GM18508 (cell line): ENCODE results near the gene WDR18.

Experiments
- ATAC-seq: cut with Tn5 transposase; IDR thresholded peaks from one replicate; pipeline ENCODE4 v1.9.1; 2021; ENCODE audit warnings: moderate number of reproducible peaks; ENCODE audit not compliant: insufficient read depth, unreplicated experiment

WDR18 gene

DNA sequence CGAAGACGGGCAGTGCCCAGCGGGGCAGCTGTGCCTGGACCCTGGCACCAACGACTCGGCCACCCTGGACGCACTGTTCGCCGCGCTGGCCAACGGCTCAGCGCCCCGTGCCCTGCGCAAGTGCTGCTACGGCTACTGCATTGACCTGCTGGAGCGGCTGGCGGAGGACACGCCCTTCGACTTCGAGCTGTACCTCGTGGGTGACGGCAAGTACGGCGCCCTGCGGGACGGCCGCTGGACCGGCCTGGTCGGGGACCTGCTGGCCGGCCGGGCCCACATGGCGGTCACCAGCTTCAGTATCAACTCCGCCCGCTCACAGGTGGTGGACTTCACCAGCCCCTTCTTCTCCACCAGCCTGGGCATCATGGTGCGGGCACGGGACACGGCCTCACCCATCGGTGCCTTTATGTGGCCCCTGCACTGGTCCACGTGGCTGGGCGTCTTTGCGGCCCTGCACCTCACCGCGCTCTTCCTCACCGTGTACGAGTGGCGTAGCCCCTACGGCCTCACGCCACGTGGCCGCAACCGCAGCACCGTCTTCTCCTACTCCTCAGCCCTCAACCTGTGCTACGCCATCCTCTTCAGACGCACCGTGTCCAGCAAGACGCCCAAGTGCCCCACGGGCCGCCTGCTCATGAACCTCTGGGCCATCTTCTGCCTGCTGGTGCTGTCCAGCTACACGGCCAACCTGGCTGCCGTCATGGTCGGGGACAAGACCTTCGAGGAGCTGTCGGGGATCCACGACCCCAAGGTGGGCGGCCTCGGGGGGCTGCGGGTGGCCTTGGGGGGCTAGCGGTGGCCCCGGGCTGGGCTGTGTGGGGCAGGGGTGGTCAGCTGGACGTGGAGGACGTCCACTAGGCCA is 20.9 kb downstream of the WDR18 start:
- ATAC-seq = no peak

DNA sequence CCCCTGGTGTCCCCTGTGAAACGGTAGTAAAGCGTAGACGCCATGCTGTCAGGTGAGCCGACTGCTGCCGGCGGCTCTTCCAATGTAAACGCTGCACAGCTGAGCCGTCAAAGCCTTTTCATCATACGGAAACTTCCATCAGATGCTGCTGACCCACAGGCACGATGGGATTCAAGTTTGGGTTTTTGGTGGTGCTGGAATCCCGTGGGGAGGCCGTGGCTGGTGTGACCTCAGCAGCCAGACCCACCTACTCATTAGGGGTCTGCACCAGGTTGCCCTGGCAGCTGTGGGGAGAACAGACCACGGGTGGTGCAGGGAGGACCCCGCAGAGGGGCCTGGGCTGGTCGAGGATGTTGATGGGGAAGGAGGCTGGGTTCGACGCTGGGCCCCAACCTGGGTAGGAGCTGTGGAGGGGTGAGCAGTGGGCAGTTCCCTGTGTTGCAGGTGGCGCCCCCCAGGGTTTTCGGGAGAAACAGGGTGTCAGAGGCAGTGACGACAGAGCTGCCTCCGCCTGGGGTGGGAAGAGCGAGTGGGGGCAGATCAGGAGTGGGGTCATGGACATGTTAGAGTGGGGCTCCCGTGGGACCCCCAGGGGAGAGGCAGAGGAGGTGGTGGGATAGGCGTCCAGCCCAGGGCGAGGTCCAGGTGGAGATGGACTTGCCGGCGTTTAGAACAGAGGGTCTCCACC is 22.7 kb downstream of the WDR18 start:
- ATAC-seq = no peak

DNA sequence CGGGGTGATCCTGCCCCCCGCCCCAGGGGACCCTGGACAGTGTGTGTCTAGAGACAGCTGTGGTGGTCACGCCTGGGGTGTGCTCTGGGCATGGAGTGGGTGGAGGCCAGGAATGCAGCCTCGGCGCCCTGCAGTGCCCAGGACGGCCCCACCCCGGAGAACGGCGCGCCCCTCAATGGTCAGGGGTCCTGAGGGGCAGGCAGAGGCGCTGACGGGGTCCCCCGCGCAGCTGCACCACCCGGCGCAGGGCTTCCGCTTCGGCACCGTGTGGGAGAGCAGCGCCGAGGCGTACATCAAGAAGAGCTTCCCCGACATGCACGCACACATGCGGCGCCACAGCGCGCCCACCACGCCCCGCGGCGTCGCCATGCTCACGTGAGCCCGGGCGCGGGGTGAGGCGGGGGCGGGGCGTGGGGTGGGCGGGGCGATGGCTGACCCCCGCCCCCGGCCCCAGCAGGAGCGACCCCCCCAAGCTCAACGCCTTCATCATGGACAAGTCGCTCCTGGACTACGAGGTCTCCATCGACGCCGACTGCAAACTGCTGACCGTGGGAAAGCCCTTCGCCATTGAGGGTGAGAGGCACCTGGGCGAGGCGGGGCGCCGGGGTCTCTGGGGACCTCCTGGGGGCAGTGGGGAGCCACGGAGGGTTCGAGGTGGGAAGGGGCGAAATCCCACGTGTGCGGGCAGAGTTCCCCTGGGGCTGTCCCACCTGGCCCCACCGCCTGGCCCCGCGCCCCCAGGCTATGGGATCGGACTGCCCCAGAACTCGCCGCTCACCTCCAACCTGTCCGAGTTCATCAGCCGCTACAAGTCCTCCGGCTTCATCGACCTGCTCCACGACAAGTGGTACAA is 23.5 kb downstream of the WDR18 start:
- ATAC-seq = no peak

DNA sequence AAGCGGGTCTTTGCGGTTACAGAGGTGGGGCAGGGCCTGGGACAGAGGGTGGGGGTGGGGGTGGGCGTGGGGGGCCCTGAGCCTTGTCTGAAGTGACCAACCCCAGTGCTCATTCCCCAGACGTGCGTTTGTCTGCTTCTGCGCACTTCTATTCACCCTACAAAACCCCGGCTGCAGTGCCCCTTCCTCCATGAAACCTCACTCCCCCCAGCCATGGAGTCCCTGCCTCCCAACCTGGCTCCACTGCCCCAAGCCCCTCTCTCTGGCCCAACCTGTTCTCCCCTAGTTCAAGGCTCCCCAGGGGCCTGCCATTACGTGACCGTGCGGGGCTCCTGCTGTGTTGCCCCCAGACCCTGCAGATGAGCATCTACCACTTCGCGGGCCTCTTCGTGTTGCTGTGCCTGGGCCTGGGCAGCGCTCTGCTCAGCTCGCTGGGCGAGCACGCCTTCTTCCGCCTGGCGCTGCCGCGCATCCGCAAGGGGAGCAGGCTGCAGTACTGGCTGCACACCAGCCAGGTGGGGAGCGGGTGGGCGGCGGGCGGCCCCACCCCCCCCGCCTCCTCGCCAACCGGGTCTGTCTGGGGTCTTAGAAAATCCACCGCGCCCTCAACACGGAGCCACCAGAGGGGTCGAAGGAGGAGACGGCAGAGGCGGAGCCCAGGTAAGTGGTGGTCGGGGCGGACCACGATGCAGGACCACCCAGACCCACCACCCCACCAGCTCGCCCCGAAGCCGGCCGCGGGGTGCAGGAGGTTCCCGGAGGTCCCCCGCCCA is 24.3 kb downstream of the WDR18 start:
- ATAC-seq = no peak

DNA sequence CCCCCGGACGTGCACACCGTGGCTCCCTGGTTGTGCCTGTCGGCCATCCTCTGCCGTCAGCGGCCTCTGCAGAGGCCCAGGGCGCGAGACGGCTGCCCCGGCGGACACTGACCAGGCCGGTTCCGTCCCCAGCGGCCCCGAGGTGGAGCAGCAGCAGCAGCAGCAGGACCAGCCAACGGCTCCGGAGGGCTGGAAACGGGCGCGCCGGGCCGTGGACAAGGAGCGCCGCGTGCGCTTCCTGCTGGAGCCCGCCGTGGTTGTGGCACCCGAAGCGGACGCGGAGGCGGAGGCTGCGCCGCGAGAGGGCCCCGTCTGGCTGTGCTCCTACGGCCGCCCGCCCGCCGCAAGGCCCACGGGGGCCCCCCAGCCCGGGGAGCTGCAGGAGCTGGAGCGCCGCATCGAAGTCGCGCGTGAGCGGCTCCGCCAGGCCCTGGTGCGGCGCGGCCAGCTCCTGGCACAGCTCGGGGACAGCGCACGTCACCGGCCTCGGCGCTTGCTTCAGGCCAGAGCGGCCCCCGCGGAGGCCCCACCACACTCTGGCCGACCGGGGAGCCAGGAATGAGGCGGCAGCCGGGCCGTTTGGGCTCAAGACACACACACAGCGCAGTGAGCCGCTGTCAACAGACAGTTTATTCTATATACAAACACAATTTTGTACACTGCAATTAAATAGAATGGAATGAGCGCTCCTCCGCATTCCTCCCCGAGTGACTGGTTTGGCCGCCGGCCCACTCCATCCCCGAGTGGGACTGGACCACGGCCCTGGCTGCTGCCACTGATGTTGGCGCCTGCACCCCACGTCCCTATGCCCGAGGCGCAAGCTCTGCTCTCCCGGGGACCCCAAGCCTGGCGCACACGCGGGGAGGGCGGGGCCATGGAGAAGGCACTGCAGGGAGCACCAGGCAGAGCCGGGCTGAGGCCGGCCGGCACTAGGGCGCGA is 25.2 kb downstream of the WDR18 start:
- ATAC-seq = no peak

DNA sequence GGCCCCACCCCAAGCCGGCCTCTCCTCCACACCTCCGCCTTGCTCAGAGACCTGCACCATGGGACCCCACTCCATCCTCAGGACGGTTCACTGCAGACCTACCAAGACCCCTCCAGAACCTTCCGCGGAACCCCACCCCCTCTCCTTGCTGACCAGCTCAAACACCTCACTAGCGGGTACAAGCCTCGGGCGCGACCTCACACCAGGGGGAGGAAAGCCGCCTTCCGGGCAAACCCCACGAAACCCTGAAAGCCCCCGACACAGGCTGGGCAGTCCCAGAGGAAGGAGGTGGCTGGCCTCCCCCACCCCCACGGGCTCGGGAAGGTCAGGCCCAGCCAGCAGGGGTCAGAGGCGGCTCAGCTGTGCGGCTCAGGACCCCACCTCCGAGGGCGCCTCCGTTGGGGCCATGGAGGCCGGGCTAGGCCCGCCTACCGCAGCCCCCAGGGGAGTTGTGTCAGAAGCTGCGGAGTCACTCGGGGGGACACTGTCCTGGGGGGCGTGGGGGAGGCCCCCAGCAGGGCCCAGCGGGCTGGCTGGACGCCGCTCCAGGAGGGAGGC is 25.9 kb downstream of the WDR18 start:
- no peak for ATAC-seq

DNA sequence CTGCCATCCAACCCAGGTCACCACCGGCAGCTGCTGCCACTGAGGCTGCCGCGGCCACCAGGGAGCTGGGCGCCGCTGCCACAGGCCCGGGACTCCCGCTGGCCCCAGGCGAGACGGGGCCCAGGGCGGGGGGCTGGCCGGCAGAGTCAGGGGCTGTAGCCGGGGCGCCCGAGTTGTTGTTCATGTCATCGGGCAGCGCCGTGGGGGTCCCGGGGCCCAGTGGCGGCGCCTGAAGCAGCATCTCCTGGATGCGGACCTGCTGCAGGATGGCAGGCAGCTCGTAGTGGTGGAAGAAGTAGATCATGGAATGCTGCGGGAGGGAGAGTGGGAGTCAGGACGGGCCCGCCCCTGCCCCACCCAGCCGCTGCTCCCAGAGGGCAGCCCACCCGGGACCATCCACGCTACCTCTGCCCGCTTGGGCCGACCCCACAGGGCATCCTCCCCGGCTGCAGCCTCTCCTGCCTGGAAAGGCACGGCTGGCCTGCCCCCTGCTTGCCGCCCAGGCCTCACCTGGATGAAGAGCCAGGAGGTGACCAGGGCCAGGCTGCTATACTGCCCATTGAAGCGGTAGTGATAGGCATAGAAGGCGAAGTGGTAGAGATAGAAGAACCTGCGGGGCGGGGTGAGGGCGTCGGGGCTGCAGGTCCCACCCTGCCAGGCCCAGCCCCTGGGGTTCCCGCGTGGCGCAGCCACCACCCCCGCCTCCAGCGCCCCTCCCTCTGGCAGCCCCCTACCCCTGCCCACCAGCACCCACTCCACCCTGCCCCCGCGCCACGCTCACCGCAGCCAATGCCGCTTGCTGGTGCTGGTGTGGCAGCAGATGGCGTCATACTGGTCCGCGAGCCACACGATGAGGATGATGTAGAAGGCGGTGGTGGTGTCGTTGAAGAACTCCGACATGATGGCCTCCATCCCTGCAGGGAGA is 26.7 kb downstream of the WDR18 start:
- no peak for ATAC-seq

DNA sequence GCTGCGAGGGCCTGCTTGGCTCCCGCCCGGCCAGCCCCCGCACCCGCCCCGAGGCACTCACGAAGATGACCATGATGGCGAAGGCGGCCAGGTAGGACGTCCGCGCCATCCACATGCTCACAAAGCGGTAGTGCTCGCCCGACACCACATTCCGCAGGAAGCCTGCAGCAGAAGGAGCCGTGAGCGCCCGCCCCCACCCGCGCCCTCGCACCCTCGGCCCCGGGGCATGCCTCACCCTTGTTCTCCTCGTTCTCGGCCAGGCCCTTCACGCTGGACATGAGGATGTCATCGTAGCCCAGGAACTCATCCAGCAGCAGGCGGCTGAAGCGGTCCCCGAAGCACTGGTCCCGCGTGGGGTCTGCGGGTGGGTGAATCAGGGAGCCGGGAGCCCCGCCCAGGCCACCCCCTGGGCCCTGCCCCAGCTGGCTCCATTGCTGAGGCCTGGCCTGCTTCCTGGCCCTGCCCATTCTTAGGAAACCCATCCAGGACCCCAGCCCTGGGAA is 27.7 kb downstream of the WDR18 start:
- ATAC-seq = no peak

DNA sequence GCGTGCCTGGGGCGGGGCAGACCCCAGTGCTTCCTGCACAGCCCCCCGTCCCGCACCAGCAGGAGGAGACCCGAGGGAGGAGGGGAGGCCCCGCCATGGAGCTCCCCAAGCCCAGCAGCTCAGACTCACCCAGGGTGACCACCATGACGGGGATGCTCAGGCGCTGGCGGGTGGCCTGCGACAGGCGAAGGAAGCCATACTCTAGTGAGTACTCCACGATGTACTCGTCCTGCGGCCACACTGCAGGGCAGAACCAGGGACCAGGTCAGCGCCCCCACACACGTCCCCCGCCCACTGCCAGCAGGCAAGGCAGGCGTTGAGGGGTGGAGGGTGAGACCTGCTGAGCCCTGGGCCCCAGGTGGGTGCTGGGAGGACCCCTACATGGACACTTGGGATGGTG is 28.2 kb downstream of the WDR18 start:
- ATAC-seq = no peak

DNA sequence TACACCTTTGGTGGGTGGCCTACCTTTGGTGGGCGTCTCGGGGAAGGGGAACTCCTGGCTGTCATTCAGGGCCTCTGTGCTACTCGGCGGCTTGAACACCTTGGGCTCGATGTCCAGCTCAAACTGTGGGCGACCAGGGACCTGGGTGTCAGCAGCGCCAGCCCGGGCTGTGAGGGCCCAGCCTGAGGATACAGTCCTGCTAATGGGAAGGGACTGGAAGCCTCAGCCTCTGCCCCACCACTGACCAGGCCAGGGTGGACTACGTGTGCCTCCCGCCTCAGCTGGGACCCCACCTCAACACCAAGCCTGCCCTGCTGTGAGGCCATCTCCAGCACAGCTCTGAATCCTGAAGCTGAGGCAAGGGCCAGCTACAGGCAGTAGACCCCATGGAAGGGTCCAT is 29.1 kb downstream of the WDR18 start:
- ATAC-seq = no peak

DNA sequence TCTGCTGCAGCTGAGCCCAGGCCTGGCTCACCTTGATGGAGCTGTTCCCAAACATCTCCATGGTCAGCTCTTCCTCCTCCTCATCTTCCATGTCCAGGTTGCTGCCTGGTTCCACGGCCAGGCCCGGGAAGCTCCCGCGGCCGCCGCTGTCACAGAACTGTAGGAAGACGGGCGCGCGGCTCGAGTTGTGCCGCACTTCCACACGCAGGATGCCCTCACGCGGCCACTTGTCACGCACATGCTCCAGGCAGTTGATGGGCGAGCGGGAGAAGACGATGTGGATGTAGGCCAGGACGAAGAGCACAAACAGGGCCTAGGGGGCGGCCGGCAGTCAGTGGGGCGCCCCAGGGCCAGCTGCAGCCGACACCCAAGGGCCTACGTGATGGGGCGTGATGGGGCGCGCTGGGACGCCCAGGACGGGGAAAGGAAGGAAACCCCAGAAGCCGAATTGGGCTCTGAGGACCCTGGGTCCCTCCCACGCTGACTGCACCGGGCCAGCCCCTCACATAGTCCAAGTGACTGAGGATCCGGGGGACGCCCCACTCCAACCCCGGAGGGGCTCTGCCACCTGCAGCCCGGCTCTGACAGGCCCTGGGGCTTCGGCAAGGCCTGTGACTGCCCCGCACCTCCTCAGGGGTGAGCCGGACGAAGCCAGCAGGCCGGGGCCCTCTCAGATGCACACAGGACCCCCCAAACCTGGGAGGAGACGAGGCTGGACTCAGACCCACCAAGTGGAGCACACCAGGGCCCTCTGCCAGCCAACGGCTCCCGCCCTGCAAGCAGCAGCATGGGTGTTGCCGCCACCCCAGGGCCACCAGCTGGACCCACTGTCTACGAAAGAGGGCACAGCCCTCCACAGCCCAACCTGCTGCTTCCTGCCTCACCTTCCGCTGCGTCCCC is 30.3 kb downstream of the WDR18 start:
- ATAC-seq = no peak

DNA sequence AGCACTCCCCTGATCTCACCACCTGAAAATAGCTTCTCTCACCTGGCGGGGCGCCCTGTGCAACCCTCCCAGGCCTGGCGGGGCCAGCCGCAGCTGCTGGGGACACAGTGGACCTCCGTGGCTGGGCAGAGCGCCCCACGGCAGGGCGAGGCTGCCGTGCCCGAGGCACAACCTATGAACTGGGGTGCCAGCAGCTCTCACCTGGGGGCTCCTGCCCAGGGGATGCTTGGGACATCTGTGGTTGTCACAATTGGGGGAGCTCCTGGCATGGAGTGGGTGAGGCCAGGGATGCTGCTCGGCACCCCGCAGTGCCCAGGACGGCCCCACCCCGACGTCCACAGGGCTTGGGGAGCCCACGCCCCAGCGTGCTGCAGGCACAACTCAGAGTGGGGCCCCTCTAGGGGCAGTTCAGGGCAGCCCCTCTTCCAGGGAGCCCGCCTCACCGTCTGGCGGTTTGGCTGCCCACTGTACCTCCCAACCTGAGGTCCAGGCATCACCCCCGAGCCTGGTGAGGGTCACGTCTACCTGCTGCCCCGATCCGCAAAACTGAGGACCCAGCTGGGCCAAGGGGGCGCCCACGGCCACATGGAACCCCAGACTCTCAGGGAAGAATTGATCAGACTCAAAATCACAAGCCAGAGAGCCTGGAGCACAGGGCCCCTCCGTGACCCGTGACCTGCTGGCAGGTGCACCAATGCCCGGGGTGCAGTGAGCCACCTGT is 31.1 kb downstream of the WDR18 start:
- ATAC-seq = no peak

DNA sequence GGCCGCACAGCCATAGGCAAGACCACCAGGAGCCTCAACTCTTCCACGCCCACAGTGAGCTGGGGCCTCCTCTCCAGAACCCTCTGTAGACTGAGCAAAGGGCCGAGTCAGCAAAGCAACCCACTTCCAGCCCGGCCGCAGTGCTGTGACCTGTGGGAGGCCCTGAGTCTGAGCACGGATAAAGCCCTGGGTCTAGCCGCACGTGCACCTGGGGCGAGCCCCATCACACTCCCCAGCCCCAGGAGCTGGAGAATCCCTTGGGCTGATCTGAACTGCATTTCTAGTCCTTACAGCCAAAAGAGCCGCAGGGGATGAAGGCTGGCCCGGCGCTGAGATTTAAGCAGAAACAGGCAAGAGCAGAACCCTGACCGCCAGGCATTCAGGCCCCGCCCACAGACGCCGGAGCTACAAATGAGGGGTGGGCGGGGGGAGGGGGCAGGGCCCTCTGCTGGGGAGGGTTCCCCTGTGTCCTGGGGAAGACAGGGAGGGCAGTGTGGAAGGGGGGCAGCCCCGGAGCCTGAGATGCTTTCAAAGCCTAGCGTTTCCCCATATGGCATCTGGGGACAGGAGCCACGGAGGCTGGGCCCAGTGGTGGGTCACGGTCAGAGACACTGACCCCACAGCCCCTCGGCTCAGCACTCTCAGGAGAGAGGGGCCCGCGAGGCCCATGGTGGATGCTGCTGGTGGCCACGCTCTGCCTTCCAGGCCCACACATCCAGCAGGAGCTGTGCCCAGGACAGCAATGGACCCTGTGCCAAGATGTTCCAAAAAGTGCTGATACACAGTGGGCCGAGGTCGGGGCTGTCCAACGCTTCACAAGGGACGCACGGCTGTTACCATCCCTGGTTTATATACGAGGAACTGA is 31.9 kb downstream of the WDR18 start:
- no peak for ATAC-seq

DNA sequence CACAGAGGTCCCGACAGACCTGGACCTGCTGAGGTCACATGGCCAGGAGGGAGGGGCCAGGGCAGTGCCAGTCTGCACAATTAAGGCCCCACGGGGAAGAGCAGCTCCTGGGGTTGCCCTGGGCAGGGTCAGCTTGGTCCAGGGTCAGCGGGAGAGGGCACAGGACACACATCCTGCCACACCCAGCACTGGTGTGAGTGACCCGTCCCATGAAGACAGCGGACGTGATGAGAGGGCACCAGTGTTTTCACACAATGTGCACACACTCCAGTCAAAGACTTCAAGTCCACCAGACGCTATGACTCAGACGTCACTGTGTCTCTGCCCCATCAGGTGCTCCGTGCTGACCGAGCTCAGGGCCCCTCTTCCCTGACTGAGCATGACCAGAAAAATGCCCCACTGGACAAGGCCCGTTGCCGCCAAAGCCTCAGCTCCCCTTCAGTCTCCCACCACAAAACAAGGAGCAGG is 32.5 kb downstream of the WDR18 start:
- ATAC-seq = no peak
